Natural killer cell (primary cell): ENCODE data around the gene PPEF1. TPM values are rescaled to one million over a fixed set of nuclear protein-coding genes. Genes with fewer than 3 reads are reported as not detected.

Experiments used
- ATAC-seq, 3 donors: fragments of 150-1000 bp in 2 of 3; fragments of 200-7000 bp in 1 of 3; cut with Tn5 transposase; 1 replicate in 1 of 3; 2 replicates in 2 of 3; pipeline ENCODE4 v1.10.0; 2021; ENCODE audit warnings: mild to moderate bottlenecking in 2 of 3, moderate library complexity in 2 of 3
- DNase-seq, 2 donors: peaks; one replicate each; pipeline versions ENCODE4 v3.0.0 to v3.0.0-alpha.2; 2013 to 2021; ENCODE audit warnings: mixed read lengths in 1 of 2
- H3K27ac ChIP-seq: one replicate; pipeline ENCODE4 v1.5.1; 2013; ENCODE audit warnings: mild to moderate bottlenecking, low read length
- H3K27me3 ChIP-seq: one replicate; pipeline ENCODE4 v1.6.1; 2013; ENCODE audit warnings: low read length; ENCODE audit not compliant: control insufficient read depth, insufficient read depth
- H3K36me3 ChIP-seq: one replicate; pipeline ENCODE4 v1.6.1; 2013; ENCODE audit warnings: low read length; ENCODE audit not compliant: control insufficient read depth, insufficient read depth
- H3K4me1 ChIP-seq: one replicate; pipeline ENCODE4 v1.6.1; 2013; ENCODE audit warnings: low read length; ENCODE audit not compliant: control insufficient read depth, insufficient read depth
- H3K4me3 ChIP-seq: one replicate; pipeline ENCODE4 v1.5.1; 2013; ENCODE audit warnings: low read length
- H3K9me3 ChIP-seq: one replicate; pipeline ENCODE4 v1.6.1; 2013; ENCODE audit warnings: low read length; ENCODE audit not compliant: control insufficient read depth, insufficient read depth
- H3K27ac Mint-ChIP-seq, 2 donors: one replicate each; pipeline ENCODE4 v1.8.0; 2022; ENCODE audit warnings: mild to moderate bottlenecking in 2 of 2, mixed read lengths in 2 of 2, moderate library complexity in 1 of 2
- H3K27me3 Mint-ChIP-seq, 2 donors: one replicate each; pipeline ENCODE4 v1.8.0; 2022; ENCODE audit warnings: low read depth in 2 of 2, mixed read lengths in 2 of 2
- H3K36me3 Mint-ChIP-seq: one replicate; pipeline ENCODE4 v1.8.0; 2022; ENCODE audit warnings: mixed read lengths
- H3K4me1 Mint-ChIP-seq, 2 donors: one replicate each; pipeline ENCODE4 v1.8.0; 2022; ENCODE audit warnings: mixed read lengths in 2 of 2
- H3K4me3 Mint-ChIP-seq: one replicate; pipeline ENCODE4 v1.8.0; 2022; ENCODE audit warnings: mild to moderate bottlenecking, moderate library complexity, mixed read lengths
- H3K9me3 Mint-ChIP-seq, 2 donors: one replicate each; pipeline ENCODE4 v1.8.0; 2022; ENCODE audit warnings: mixed read lengths in 2 of 2
- WGBS: methylation state at CpG from one replicate; pipeline ENCODE4 v1.1.7; 2013; ENCODE audit warnings: missing lambda C conversion rate; ENCODE audit not compliant: insufficient coverage; 5-methylcytosine and 5-hydroxymethylcytosine counted together
- intact Hi-C: fragments of 100-400 bp; cut with micrococcal nuclease; formaldehyde crosslinking; loops from one replicate; pipeline ENCODE4 v1.14.2; 2022
- total RNA-seq, 4 donors: library from RNA; stranded (reverse); fragments of 120-200 nt in 1 of 4; gene quantifications; one replicate each; pipeline versions ENCODE4 v1.2.3 to v1.2.4, GENCODE V29; 2013 to 2022
- TF ChIP-seq, protein P1 (sequence below): fragments of 200-600 bp; IDR thresholded peaks from one replicate; pipeline ENCODE4 v1.8.0; 2022; ENCODE audit warnings: antibody characterized with exemption

Gene PPEF1
- total RNA-seq, 3 donors from 2014 or later (not counting 1 experiment from before 2014, with no cell fraction given): 0.49 to 1.9 TPM; not detected in 1

DNA sequence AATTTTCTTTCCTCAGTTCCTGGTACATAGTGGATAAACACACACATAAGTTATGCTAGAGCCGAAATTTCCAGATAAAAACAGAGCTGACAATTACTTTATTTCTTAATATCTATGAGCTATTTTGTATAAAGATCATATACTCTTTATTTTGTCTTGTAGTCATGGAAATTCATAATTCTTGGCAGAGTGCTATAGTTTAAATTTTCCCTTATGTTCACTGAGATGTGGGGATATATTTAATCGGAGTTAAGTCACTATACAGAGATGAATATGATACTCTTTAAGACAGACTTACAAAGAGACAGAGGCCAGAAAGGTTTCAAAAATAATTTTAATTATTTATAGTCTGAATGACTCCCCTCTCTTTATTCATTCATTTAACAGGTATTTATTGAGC, 89.7 kb downstream of the PPEF1 start:
- no peaks in the 10 kb centered on the region for H3K27me3 ChIP-seq
- no peak for DNase-seq
- no peak overlapping the region for H3K27ac ChIP-seq
- H3K4me3 Mint-ChIP-seq: no peak overlapping the region
- intact Hi-C loops: no loop called here
- TF ChIP-seq, protein P1, sequence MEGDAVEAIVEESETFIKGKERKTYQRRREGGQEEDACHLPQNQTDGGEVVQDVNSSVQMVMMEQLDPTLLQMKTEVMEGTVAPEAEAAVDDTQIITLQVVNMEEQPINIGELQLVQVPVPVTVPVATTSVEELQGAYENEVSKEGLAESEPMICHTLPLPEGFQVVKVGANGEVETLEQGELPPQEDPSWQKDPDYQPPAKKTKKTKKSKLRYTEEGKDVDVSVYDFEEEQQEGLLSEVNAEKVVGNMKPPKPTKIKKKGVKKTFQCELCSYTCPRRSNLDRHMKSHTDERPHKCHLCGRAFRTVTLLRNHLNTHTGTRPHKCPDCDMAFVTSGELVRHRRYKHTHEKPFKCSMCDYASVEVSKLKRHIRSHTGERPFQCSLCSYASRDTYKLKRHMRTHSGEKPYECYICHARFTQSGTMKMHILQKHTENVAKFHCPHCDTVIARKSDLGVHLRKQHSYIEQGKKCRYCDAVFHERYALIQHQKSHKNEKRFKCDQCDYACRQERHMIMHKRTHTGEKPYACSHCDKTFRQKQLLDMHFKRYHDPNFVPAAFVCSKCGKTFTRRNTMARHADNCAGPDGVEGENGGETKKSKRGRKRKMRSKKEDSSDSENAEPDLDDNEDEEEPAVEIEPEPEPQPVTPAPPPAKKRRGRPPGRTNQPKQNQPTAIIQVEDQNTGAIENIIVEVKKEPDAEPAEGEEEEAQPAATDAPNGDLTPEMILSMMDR: no peak
- no peaks in the 10 kb centered on the region for H3K9me3 ChIP-seq
- no peaks in the 10 kb centered on the region for H3K4me1 ChIP-seq
- H3K27ac Mint-ChIP-seq: no peak overlapping the region
- no peaks in the 10 kb centered on the region for H3K36me3 ChIP-seq
- no peak overlapping the region for H3K4me3 ChIP-seq
- WGBS: no CpG with 5 or more reads among the region's 2 CpGs
- no peak for ATAC-seq
- no peaks in the 10 kb centered on the region for H3K9me3 Mint-ChIP-seq
- no peaks in the 10 kb centered on the region for H3K36me3 Mint-ChIP-seq
- H3K4me1 Mint-ChIP-seq: no peaks in the 10 kb centered on the region
- peaks cover 0 to 16% of the 10 kb centered on the region in 2 donors for H3K27me3 Mint-ChIP-seq

DNA sequence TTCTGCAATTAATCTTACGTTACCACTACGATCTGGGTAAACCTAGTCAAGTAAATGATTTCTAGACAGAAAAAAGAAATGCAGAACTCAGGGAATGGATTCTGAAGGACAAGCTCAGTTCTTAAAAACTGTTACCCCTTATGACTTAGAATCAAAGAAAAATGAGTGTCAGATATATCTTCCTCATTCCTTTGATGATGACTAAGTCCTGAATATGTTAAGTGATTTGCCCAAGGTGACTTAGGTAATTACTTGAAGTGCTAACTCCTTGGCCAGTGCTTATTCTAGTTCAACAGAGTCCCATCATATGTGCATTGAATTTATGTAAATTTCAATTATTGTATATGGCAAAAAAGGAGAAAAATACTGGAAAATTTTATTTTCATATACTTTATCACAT, 92.5 kb downstream of the PPEF1 start:
- no peak for ATAC-seq
- H3K4me3 Mint-ChIP-seq: no peak overlapping the region
- 84% methylated on average over 2 of the region's 2 CpGs for WGBS

DNA sequence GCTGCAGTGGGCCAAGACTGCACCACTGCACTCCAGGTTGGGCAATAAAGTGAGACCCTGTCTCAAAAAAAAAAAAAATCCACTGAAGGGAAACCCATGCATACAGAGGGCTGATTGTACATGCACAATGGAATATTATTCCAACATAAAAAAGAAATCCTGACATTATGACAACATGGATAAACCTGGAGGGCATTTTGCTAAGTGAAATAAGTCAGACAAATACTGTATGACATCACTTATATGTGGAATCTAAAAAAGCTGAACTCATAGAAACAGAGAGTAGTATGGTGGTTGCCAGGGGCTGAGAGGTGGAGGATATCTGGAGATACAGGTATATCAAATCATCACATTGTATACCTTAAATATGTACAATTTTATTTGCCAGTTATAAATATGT, 102.2 kb downstream of the PPEF1 start:
- no peak overlapping the region for H3K27ac Mint-ChIP-seq
- ATAC-seq (no peak), DNase-seq (no peak)
- Histone ChIP-seq H3K4me3 (no peak overlapping the region), H3K36me3 (no peaks in the 10 kb centered on the region), H3K9me3 (no peaks in the 10 kb centered on the region), H3K4me1 (no peaks in the 10 kb centered on the region), H3K27ac (no peak overlapping the region), H3K27me3 (no peaks in the 10 kb centered on the region)
- no peaks in the 10 kb centered on the region for H3K4me1 Mint-ChIP-seq
- no peaks in the 10 kb centered on the region for H3K9me3 Mint-ChIP-seq
- H3K27me3 Mint-ChIP-seq: no peaks in the 10 kb centered on the region
- no peak overlapping the region for H3K4me3 Mint-ChIP-seq
- TF ChIP-seq, protein P1: no peak
- intact Hi-C loops: no loop called here
- no peaks in the 10 kb centered on the region for H3K36me3 Mint-ChIP-seq

More for the DNA sequence above, 92.5 kb downstream of the PPEF1 start:
- Histone ChIP-seq H3K4me3 (no peak overlapping the region), H3K9me3 (no peaks in the 10 kb centered on the region), H3K27ac (no peak overlapping the region), H3K36me3 (no peaks in the 10 kb centered on the region), H3K27me3 (no peaks in the 10 kb centered on the region), H3K4me1 (no peaks in the 10 kb centered on the region)
- DNase-seq: no peak
- intact Hi-C loops: no loop called here
- no peak overlapping the region for H3K27ac Mint-ChIP-seq
- TF ChIP-seq, protein P1: no peak
- H3K4me1 Mint-ChIP-seq: no peaks in the 10 kb centered on the region
- H3K36me3 Mint-ChIP-seq: no peaks in the 10 kb centered on the region
- no peaks in the 10 kb centered on the region for H3K9me3 Mint-ChIP-seq
- H3K27me3 Mint-ChIP-seq: peaks cover 0 to 9% of the 10 kb centered on the region in 2 donors

DNA sequence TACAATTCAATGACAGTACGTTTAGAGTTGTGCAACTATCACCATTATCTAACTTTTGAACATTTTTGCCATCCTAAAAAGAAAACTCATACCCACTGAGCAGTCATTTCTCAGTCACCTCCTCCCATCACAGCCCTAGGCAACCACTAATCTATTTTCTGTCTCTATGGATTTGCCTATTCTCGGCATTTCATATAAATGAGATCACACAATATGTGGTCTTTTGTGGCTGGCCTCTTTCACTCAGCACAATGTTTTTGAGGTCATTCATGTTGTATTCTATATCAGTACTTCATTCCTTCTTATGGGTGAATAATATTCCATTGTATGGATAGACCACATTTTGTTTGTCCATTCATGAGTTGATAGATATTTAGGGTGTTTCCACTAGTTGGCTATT, 103.0 kb downstream of the PPEF1 start:
- intact Hi-C loops: no loop called here
- Histone ChIP-seq H3K4me3 (no peak overlapping the region), H3K36me3 (no peaks in the 10 kb centered on the region), H3K4me1 (no peaks in the 10 kb centered on the region), H3K27ac (no peak overlapping the region), H3K27me3 (no peaks in the 10 kb centered on the region), H3K9me3 (no peaks in the 10 kb centered on the region)
- WGBS: 69% methylated on average over 2 of the region's 2 CpGs
- TF ChIP-seq, protein P1: no peak
- DNase-seq (no peak), ATAC-seq (no peak)
- Mint-ChIP-seq H3K27ac (no peak overlapping the region), H3K4me1 (no peaks in the 10 kb centered on the region), H3K9me3 (no peaks in the 10 kb centered on the region), H3K36me3 (no peaks in the 10 kb centered on the region), H3K4me3 (no peak overlapping the region), H3K27me3 (peaks cover 0 to 3% of the 10 kb centered on the region in 2 donors)
